Prostate gland (tissue), 2 donors: Measurements from ENCODE around the gene KMT5B. TPM values are rescaled to one million over a fixed set of nuclear protein-coding genes. Genes with fewer than 3 reads are reported as not detected.

Experiments used
- DNase-seq: peaks from one replicate; pipeline ENCODE4 v3.0.0-alpha.2; 2019; ENCODE audit warnings: low spot score
- H3K27ac ChIP-seq, 2 donors: fragments of 200-600 bp; sonication (generic); 2 replicates each; pipeline ENCODE4 v1.5.1; 2017 to 2019
- H3K27me3 ChIP-seq: fragments of 200-600 bp; sonication (generic); replicated peaks from 2 replicates; pipeline ENCODE4 v1.5.1; 2019; ENCODE audit not compliant: insufficient read depth
- H3K36me3 ChIP-seq, 2 donors: fragments of 200-600 bp; sonication (generic); 1 replicate in 1 of 2; 2 replicates in 1 of 2; pipeline versions ENCODE4 v1.5.1 to v1.8.1; 2017 to 2019
- H3K4me1 ChIP-seq: fragments of 200-600 bp; sonication (generic); replicated peaks from 2 replicates; pipeline ENCODE4 v1.5.1; 2019
- H3K4me3 ChIP-seq, 2 donors: fragments of 200-600 bp; sonication (generic); 2 replicates each; pipeline ENCODE4 v1.5.1; 2017 to 2019
- H3K9me3 ChIP-seq: fragments of 200-600 bp; sonication (generic); 2 replicates; pipeline ENCODE4 v1.5.1; 2017
- POLR2A ChIP-seq: fragments of 450-650 bp; IDR thresholded peaks from one replicate; pipeline ENCODE4 v1.6.1; 2016; ENCODE audit warnings: antibody characterized with exemption, mild to moderate bottlenecking
- POLR2AphosphoS5 ChIP-seq: sonication (generic); formaldehyde crosslinking; IDR thresholded peaks from one replicate; pipeline ENCODE4 v1.6.1; 2017; ENCODE audit warnings: antibody characterized with exemption
- WGBS: methylation state at CpG from one replicate; pipeline ENCODE4 v1.1.5; 2018; 5-methylcytosine and 5-hydroxymethylcytosine counted together
- intact Hi-C: fragments of 100-400 bp; cut with DNase I; formaldehyde crosslinking; loops from one replicate; pipeline ENCODE4 v1.14.2; 2022
- total RNA-seq, 2 donors: library from RNA; depleted of rRNA; stranded (reverse); fragments of >200 nt; gene quantifications; one replicate each; pipeline ENCODE4 v1.1.0, GENCODE V29; 2016
- TF ChIP-seq, protein P1 (sequence below), 4 experiments: fragments of 200-600 bp in 2 of 4; fragments of 450-650 bp in 2 of 4; sonication (generic) in 2 of 4; IDR thresholded peaks; 1 replicate in 3 of 4; 2 replicates in 1 of 4; pipeline ENCODE4 v1.5.1; 2016 to 2019; ENCODE audit warnings: antibody characterized with exemption in 4 of 4, mild to moderate bottlenecking in 2 of 4, moderate library complexity in 2 of 4

KMT5B gene
- total RNA-seq, 2 donors from 2014 or later = 41.0 to 57.7 TPM

DNA sequence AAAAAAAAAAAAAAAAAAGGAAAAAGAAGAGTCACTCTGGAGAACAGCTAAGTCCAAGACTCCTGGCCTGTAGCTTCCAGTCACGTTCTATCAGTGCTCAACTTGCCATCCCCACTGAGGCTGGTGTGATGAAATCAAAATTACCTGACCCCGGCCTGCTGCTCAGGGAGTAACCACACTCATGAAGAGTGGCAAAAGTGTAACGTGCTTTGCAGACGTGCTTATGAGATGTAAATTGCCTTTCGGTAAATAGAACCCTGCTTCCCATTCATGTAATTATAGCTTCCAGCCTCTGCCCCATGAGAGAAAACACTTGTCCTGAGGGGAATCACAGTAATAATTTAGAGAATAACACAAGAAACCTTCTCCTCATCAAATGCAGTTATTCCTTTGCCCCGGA, 63.7 kb downstream of the KMT5B start:
- TF ChIP-seq, protein P1, sequence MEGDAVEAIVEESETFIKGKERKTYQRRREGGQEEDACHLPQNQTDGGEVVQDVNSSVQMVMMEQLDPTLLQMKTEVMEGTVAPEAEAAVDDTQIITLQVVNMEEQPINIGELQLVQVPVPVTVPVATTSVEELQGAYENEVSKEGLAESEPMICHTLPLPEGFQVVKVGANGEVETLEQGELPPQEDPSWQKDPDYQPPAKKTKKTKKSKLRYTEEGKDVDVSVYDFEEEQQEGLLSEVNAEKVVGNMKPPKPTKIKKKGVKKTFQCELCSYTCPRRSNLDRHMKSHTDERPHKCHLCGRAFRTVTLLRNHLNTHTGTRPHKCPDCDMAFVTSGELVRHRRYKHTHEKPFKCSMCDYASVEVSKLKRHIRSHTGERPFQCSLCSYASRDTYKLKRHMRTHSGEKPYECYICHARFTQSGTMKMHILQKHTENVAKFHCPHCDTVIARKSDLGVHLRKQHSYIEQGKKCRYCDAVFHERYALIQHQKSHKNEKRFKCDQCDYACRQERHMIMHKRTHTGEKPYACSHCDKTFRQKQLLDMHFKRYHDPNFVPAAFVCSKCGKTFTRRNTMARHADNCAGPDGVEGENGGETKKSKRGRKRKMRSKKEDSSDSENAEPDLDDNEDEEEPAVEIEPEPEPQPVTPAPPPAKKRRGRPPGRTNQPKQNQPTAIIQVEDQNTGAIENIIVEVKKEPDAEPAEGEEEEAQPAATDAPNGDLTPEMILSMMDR (IDR thresholded peaks at IDR 0.05) = no peak
- no peak for TF ChIP-seq POLR2A
- TF ChIP-seq POLR2AphosphoS5 = no peak
- DNase-seq = no peak
- intact Hi-C loops = no loop called here
- H3K36me3 ChIP-seq = no peaks in the 10 kb centered on the region
- no peak overlapping the region for H3K27ac ChIP-seq
- no peaks in the 10 kb centered on the region for H3K9me3 ChIP-seq
- WGBS = 92% methylated on average over 6 of the region's 6 CpGs
- peaks cover 4% of the 10 kb centered on the region for H3K4me1 ChIP-seq
- H3K27me3 ChIP-seq = no peaks in the 10 kb centered on the region
- no peak overlapping the region for H3K4me3 ChIP-seq

- no peak for DNase-seq
- Histone ChIP-seq H3K36me3 (no peaks in the 10 kb centered on the region), H3K4me3 (no peak overlapping the region), H3K27ac (no peak overlapping the region), H3K4me1 (peaks cover 4% of the 10 kb centered on the region), H3K27me3 (no peaks in the 10 kb centered on the region), H3K9me3 (no peaks in the 10 kb centered on the region)
- 94% methylated on average over 7 of the region's 7 CpGs for WGBS
- TF ChIP-seq, protein P1 (IDR thresholded peaks at IDR 0.05) = no peak
- TF ChIP-seq POLR2AphosphoS5 = no peak
- TF ChIP-seq POLR2A = no peak
- intact Hi-C loops = no loop called here
Measured at GRCh38 chr11:68148879-68149278, 64.2 kb downstream of the KMT5B start.

DNA sequence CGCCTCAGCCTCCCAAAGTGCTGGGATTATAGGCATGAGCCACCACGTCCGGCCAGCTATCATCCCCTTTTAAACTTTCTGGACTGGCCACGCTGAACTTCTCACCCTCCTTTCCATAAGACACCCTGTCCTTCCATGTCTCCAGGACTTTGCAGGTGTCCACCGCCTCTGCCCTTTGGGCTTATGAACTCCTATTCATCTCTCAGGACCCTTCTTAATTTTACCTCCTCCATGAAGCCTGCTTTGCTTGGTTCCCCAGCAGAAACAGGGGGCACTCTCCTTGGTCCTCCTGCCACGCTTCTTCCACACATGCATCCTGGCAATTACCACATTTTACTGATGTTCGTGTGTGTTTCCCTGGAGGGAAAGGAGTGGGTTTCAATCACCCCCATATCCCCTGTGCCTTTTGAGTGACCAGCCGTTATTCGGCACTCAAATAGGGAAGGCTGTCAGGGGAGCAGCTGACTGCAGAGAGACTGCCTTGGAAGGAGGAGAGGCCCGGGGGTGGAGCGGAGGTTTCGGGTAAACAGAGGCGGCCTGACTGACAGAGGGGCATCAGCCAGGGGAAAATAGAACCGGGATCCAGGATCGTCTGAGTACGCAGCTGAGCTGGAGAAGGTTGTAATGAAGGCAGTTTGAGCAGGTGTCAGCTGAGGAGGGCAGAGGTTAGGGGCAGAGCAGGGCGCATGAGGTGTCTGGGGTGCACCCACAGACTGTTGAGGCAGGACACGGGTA, 64.9 kb downstream of the KMT5B start:
- TF ChIP-seq, protein P1 (IDR thresholded peaks at IDR 0.05) = no peak
- TF ChIP-seq POLR2A = no peak
- TF ChIP-seq POLR2AphosphoS5 = no peak
- no peaks in the 10 kb centered on the region for H3K9me3 ChIP-seq
- WGBS = 88% methylated on average over 18 of the region's 18 CpGs
- H3K4me3 ChIP-seq = no peak overlapping the region
- DNase-seq = no peak
- no peak overlapping the region for H3K27ac ChIP-seq
- H3K4me1 ChIP-seq = peaks cover 4% of the 10 kb centered on the region
- intact Hi-C loops = no loop called here
- H3K36me3 ChIP-seq = no peaks in the 10 kb centered on the region
- H3K27me3 ChIP-seq = no peaks in the 10 kb centered on the region

GRCh38 chr11:68146704-68147474, 66.2 kb downstream of the KMT5B start:
- DNase-seq = peak; percentile 60
- H3K4me1 ChIP-seq = peaks cover 10% of the 10 kb centered on the region
- no peak overlapping the region for H3K4me3 ChIP-seq
- WGBS = 29% methylated on average over 11 of the region's 13 CpGs
- no peaks in the 10 kb centered on the region for H3K9me3 ChIP-seq
- intact Hi-C loops = no loop called here
- no peaks in the 10 kb centered on the region for H3K36me3 ChIP-seq
- TF ChIP-seq POLR2A = peak; percentile 41
- TF ChIP-seq, protein P1 (IDR thresholded peaks at IDR 0.05) = no peak
- TF ChIP-seq POLR2AphosphoS5 = peak; percentile 79
- H3K27me3 ChIP-seq = no peaks in the 10 kb centered on the region
- peak overlapping the region; percentile 86 to 87 for H3K27ac ChIP-seq
